Urinary bladder (tissue), 4 donors: Measurements from ENCODE around the gene HTT-AS. TPM values are rescaled to one million over a fixed set of nuclear protein-coding genes. Genes with fewer than 3 reads are reported as not detected.
A peak's percentile ranks its signal among the peaks of the same experiment; 100 is the strongest.
"Not testable (repeated sequence)": the region's sequence is repeated elsewhere in the genome, so short reads cannot be mapped to it uniquely, and the experiment has no call there.

Source experiments
- DNase-seq: peaks from one replicate; pipeline ENCODE4 v3.0.0-alpha.2; 2015; ENCODE audit errors: extremely low spot score
- H3K27ac ChIP-seq: one replicate; pipeline ENCODE4 v1.5.1; 2013; ENCODE audit warnings: low read depth, mild to moderate bottlenecking, moderate library complexity
- H3K36me3 ChIP-seq: one replicate; pipeline ENCODE4 v1.6.1; 2013; ENCODE audit warnings: mild to moderate bottlenecking, moderate library complexity; ENCODE audit not compliant: insufficient read depth
- H3K4me1 ChIP-seq: one replicate; pipeline ENCODE4 v1.6.1; 2013; ENCODE audit warnings: mild to moderate bottlenecking, moderate library complexity; ENCODE audit not compliant: insufficient read depth
- H3K4me3 ChIP-seq: one replicate; pipeline ENCODE4 v1.5.1; 2013; ENCODE audit warnings: low read depth, low read length
- WGBS: extraction: QIAGEN DNeasy Blood & Tissue Kit; methylation state at CpG from one replicate; pipeline ENCODE4 v1.1.7; 2013; 5-methylcytosine and 5-hydroxymethylcytosine counted together
- polyA plus RNA-seq: library from polyadenylated mRNA; stranded (reverse); fragments of 200-250 nt; gene quantifications from one replicate; pipeline ENCODE4 v1.2.3, GENCODE V29; 2013
- total RNA-seq: library from RNA; depleted of rRNA; stranded (reverse); fragments of >200 nt; gene quantifications from one replicate; pipeline ENCODE4 v1.2.3, GENCODE V29; 2014
- donor health status: healthy with polysubstance abuse.
- donor health status: healthy.

HTT-AS gene
- total and polyA plus RNA-seq, 2 donors, result not detected

DNA sequence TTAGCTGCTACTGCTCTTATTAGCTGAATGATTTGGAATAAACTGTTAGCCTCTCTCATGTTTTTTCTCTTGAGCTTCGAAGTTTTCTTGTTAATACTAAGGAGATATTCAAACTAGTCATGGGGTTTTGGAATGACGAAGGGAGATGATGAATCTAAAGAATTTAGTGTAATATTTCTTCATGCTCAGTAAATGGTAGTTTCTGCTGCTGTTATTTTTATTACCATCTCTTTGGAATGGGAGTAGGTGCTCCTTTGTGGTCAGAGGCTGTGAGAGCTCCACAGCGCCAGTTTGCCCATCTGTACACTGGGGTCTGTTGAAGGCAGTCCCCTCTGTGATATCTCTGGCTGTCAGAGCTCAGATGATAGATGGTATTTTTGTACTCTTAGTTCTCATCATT is 33.9 kb upstream of the HTT-AS start:
- DNase-seq, result no peak
- Histone ChIP-seq H3K4me3 (no peak overlapping the region), H3K27ac (no peak overlapping the region), H3K36me3 (peaks cover 2% of the 10 kb centered on the region), H3K4me1 (no peaks in the 10 kb centered on the region)
- WGBS, result 70% methylated on average over 3 of the region's 3 CpGs

GRCh38 chr4:3107691-3108121 is 33.4 kb upstream of the HTT-AS start:
- WGBS, result 49% methylated on average over 6 of the region's 6 CpGs
- no peaks in the 10 kb centered on the region for H3K4me1 ChIP-seq

GRCh38 chr4:3107271-3107670 is 32.9 kb upstream of the HTT-AS start:
- DNase-seq, result no peak
- 86% methylated on average over 5 of the region's 5 CpGs for WGBS
- peaks cover 2% of the 10 kb centered on the region for H3K36me3 ChIP-seq
- no peak overlapping the region for H3K4me3 ChIP-seq
- no peaks in the 10 kb centered on the region for H3K4me1 ChIP-seq
- peak overlapping the region; percentile 44 for H3K27ac ChIP-seq

More at GRCh38 chr4:3107691-3108121, 33.4 kb upstream of the HTT-AS start:
- Histone ChIP-seq H3K36me3 (peaks cover 2% of the 10 kb centered on the region), H3K4me3 (no peak overlapping the region), H3K27ac (no peak overlapping the region)
- DNase-seq, result no peak

DNA sequence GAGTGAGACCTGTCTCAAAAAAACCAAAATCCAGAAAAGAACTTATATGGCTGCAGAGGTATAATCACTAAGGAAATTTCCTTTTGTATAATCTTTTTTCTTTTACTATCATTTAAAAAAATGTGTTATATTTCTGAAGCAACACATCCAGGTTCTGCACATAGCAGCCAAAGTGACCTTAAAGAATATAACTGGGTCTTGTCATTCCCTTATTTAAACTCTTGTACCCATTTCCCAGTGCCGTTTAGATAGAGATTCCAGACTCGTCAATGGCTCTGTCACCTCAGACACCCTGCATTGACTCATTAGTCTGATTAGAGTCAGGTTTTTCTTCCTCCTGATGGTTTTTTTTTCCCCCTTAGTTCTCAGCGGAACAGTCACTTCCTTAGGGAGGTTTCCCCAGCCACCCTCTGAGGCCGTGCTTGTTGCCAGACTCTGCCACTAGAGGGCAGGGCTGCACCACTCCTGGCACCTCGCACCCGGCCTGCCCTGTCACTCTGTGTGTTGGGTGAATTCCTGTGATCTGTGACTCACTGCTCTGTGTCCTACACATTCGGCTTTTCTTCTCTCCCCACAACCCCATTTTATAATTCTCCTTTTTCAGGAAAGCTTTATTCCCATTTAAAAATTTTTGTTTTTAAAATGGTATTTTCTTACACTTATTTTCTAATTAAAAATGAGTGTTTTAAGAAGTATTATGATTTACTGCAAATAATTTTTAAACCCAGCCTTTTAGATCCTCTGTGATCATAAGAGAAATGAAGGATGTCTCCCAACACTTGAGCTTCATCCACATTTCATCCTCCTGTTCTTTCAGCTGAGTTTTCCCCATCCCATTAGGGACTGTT is 32.2 kb upstream of the HTT-AS start:
- 6% methylated on average over 7 of the region's 7 CpGs for WGBS
- peak; percentile 45 for DNase-seq
- H3K27ac ChIP-seq, result no peak overlapping the region
- peaks cover 2% of the 10 kb centered on the region for H3K36me3 ChIP-seq
- H3K4me3 ChIP-seq, result no peak overlapping the region
- no peaks in the 10 kb centered on the region for H3K4me1 ChIP-seq

GRCh38 chr4:3098346-3098745 is 24.0 kb upstream of the HTT-AS start:
- 55% methylated on average over 2 of the region's 2 CpGs for WGBS
- no peaks in the 10 kb centered on the region for H3K36me3 ChIP-seq
- DNase-seq, result no peak

GRCh38 chr4:3096202-3096601 is 21.9 kb upstream of the HTT-AS start:
- no peaks in the 10 kb centered on the region for H3K4me1 ChIP-seq
- WGBS, result 96% methylated on average over 3 of the region's 3 CpGs
- no peak overlapping the region for H3K27ac ChIP-seq
- H3K4me3 ChIP-seq, result no peak overlapping the region
- H3K36me3 ChIP-seq, result no peaks in the 10 kb centered on the region
- no peak for DNase-seq

More at GRCh38 chr4:3098346-3098745, 24.0 kb upstream of the HTT-AS start:
- H3K4me3 ChIP-seq, result no peak overlapping the region
- no peaks in the 10 kb centered on the region for H3K4me1 ChIP-seq
- H3K27ac ChIP-seq, result no peak overlapping the region

GRCh38 chr4:3094701-3095100 is 20.4 kb upstream of the HTT-AS start:
- not testable (repeated sequence) for H3K4me1 ChIP-seq, DNase-seq, H3K4me3 ChIP-seq, H3K27ac ChIP-seq, H3K36me3 ChIP-seq
- 97% methylated on average over 28 of the region's 28 CpGs for whole genome bisulfite sequencing

- DNase-seq, result no peak
- H3K36me3 ChIP-seq, result no peaks in the 10 kb centered on the region
- WGBS, result 74% methylated on average over 5 of the region's 5 CpGs
Measured at GRCh38 chr4:3091464-3091863, 17.1 kb upstream of the HTT-AS start.

DNA sequence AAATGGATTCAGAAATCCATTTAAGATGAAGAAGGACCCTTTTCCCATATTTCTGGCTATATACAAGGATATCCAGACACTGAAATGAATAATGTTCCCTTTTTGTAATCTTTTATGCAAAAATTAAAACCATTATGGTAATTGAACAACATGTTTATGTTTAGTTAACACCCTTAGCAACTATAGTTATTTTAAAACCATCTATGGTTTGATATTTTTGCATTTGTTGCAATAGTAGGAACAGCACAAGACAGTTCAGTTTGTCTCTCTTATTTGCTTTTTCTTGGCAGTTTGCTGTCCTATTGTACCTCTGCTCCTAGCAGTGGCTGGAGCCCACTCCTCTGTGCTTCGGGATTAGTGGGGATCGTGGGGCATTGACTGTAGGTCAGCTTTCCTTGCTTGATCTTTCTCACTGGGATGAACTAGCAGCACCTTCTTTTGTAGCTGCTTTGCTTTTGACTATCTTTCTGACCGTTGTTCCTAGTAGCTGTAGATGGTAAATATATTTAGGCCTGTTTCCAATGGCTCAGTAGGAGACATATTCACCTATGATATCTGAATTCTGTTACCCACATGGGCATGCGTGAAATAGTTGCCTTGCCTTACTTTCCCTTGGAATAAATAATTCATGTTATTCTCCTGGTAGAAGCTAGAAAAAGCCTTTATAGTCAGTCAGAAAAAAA is 12.9 kb upstream of the HTT-AS start:
- Histone ChIP-seq H3K4me1 (no peaks in the 10 kb centered on the region), H3K4me3 (no peak overlapping the region), H3K36me3 (no peaks in the 10 kb centered on the region), H3K27ac (no peak overlapping the region)
- WGBS, result 90% methylated on average over 4 of the region's 4 CpGs
- no peak for DNase-seq

More at GRCh38 chr4:3091464-3091863, 17.1 kb upstream of the HTT-AS start:
- no peak overlapping the region for H3K27ac ChIP-seq
- H3K4me1 ChIP-seq, result no peaks in the 10 kb centered on the region
- no peak overlapping the region for H3K4me3 ChIP-seq

- no peak overlapping the region for H3K4me3 ChIP-seq
- no peaks in the 10 kb centered on the region for H3K36me3 ChIP-seq
- H3K27ac ChIP-seq, result no peak overlapping the region
- DNase-seq, result no peak
- no peaks in the 10 kb centered on the region for H3K4me1 ChIP-seq
- 95% methylated on average over 10 of the region's 10 CpGs for WGBS
Measured at GRCh38 chr4:3085948-3086670, 11.8 kb upstream of the HTT-AS start.

GRCh38 chr4:3083732-3084131 is 9.4 kb upstream of the HTT-AS start:
- 71% methylated on average over 1 of the region's 1 CpG for WGBS
- Histone ChIP-seq H3K4me3 (no peak overlapping the region), H3K36me3 (no peaks in the 10 kb centered on the region), H3K4me1 (no peaks in the 10 kb centered on the region), H3K27ac (no peak overlapping the region)
- DNase-seq, result no peak

- H3K36me3 ChIP-seq, result no peaks in the 10 kb centered on the region
- H3K4me3 ChIP-seq, result no peak overlapping the region
- H3K27ac ChIP-seq, result no peak overlapping the region
- no peak for DNase-seq
- 82% methylated on average over 6 of the region's 6 CpGs for WGBS
- H3K4me1 ChIP-seq, result no peaks in the 10 kb centered on the region
Measured at GRCh38 chr4:3082925-3083515, 8.7 kb upstream of the HTT-AS start.

- Histone ChIP-seq H3K27ac (no peak overlapping the region), H3K4me1 (no peaks in the 10 kb centered on the region), H3K36me3 (no peaks in the 10 kb centered on the region), H3K4me3 (no peak overlapping the region)
- DNase-seq, result no peak
- 85% methylated on average over 6 of the region's 6 CpGs for WGBS
Measured at GRCh38 chr4:3079694-3080123, 5.4 kb upstream of the HTT-AS start.
